Measurements from ENCODE around the gene RELN.

GRCh38 chr7:103685646-103686045, 303.8 kb downstream of the RELN start:
- TF ChIP-seq CTCF (IDR thresholded peaks at IDR 0.05) (no peak), POLR2AphosphoS5 (IDR thresholded peaks at IDR 0.05) (no peak), POLR2A (IDR thresholded peaks at IDR 0.05) (no peak)
